Measurements from ENCODE around the gene HDX. TPM values are rescaled to one million over a fixed set of nuclear protein-coding genes. Genes with fewer than 3 reads are reported as not detected.

Gene HDX
- total and polyA plus RNA-seq, 9 of the 15 experiments (the other 6 are each of a cell fraction or from before 2014, with no cell fraction given) = not detected

GRCh38 chrX:84320023-84320422 is 182.2 kb downstream of the HDX start:
- Histone ChIP-seq H3K9me1 (ENCODE audit: control insufficient read depth, insufficient read depth, low read length) (no peaks in the 10 kb centered on the region), H3K4me2 (ENCODE audit: insufficient read depth, low read length) (no peak overlapping the region), H2AFZ (ENCODE audit: low read depth, low read length) (no peak overlapping the region), H3K4me3 (no peak overlapping the region), H3K4me1 (replicated peaks in 1 of 2; ENCODE audit: control insufficient read depth in 2 of 2, insufficient read depth in 2 of 2, low read length in 2 of 2) (no peaks in the 10 kb centered on the region), H3K9ac (ENCODE audit: insufficient read depth in 1 of 2, low read depth in 2 of 2, low read length in 2 of 2) (no peak overlapping the region), H3K79me2 (ENCODE audit: control insufficient read depth, insufficient read depth, low read length) (no peaks in the 10 kb centered on the region), H3K9me3 (replicated peaks; ENCODE audit: control insufficient read depth, insufficient read depth, low read depth, low read length) (no peaks in the 10 kb centered on the region), H3K36me3 (ENCODE audit: control insufficient read depth, insufficient read depth, low read length) (no peaks in the 10 kb centered on the region), H3K27me3 (ENCODE audit: control insufficient read depth in 2 of 2, insufficient read depth in 2 of 2, low read length in 2 of 2) (no peaks in the 10 kb centered on the region), H4K20me1 (replicated peaks; ENCODE audit: control insufficient read depth, insufficient read depth, low read length) (no peaks in the 10 kb centered on the region), H3K27ac (ENCODE audit: extremely low read depth, low read depth, low read length) (no peak overlapping the region)
- BruUV-seq (replicated peaks) = no TSS peak
- in situ Hi-C loops (cut with MboI) (no loop called here), intact Hi-C loops (cut with micrococcal nuclease) (no loop called here)
- WGBS (ENCODE audit: insufficient coverage, low coverage, missing lambda C conversion rate) = 0% methylated on average over 3 of the region's 3 CpGs
- FAIRE-seq (no peak), DNase-seq (ENCODE audit: extremely low read depth in 1 of 4, low spot score in 3 of 4) (no peak), ATAC-seq (no peak)
- ChIA-PET POLR2A (no interaction called here), CTCF (ENCODE audit: low intra/inter-chr PET ratio) (no interaction called here)
- no peak for TF ChIP-seq NCOA1 (IDR thresholded peaks at IDR 0.05; ENCODE audit: low read depth)
- no peak for TF ChIP-seq IRF1 (CRISPR knock-in tag; IDR thresholded peaks at IDR 0.05; ENCODE audit: borderline replicate concordance)
- TF ChIP-seq HCFC1 (IDR thresholded peaks at IDR 0.05; ENCODE audit: low read depth, low read length) = no peak
- no peak for TF ChIP-seq MIER1 (IDR thresholded peaks at IDR 0.05; ENCODE audit: low read depth)
- no peak for TF ChIP-seq RBM15 (IDR thresholded peaks at IDR 0.05; ENCODE audit: insufficient read depth, low read length)
- TF ChIP-seq ZNF76 (CRISPR knock-in tag; IDR thresholded peaks at IDR 0.05; ENCODE audit: borderline replicate concordance) = no peak
- no peak for TF ChIP-seq SREBF2 (CRISPR knock-in tag; IDR thresholded peaks at IDR 0.05)
- TF ChIP-seq ZBTB8A (IDR thresholded peaks at IDR 0.05; ENCODE audit: partially characterized antibody) = no peak
- TF ChIP-seq ETS1 (conservative IDR thresholded peaks at IDR 0.05; ENCODE audit: control insufficient read depth, low read depth, low read length) = no peak
- no peak for TF ChIP-seq POLR3G (IDR thresholded peaks at IDR 0.05; ENCODE audit: extremely low read depth, insufficient read length, insufficient replicate concordance)
- no peak for TF ChIP-seq PHTF2 (CRISPR knock-in tag; IDR thresholded peaks at IDR 0.05)
- TF ChIP-seq ZNF347 (CRISPR knock-in tag; IDR thresholded peaks at IDR 0.05; ENCODE audit: low read depth) = no peak
- no peak for TF ChIP-seq CGGBP1 (CRISPR knock-in tag; IDR thresholded peaks at IDR 0.05)
- no peak for TF ChIP-seq MEIS2 (IDR thresholded peaks at IDR 0.05; ENCODE audit: partially characterized antibody)
- TF ChIP-seq ATF7 (IDR thresholded peaks at IDR 0.05) = no peak
- no peak for TF ChIP-seq ZFP36 (IDR thresholded peaks at IDR 0.05; ENCODE audit: low read depth, low read length, partially characterized antibody)
- TF ChIP-seq ZFPM2 (CRISPR knock-in tag; IDR thresholded peaks at IDR 0.05) = no peak
- TF ChIP-seq ZNF23 (CRISPR knock-in tag; IDR thresholded peaks at IDR 0.05) = no peak

All from K562 (cell line).